Skeletal muscle cell (primary cell): ENCODE results near the gene ZNF319.

Source experiments
- DNase-seq: peaks from one replicate; pipeline ENCODE4 v3.0.0-alpha.2; 2010; ENCODE audit warnings: low read depth
- H3K4me3 ChIP-seq: 2 replicates; pipeline ENCODE4 v1.5.1; 2011; ENCODE audit warnings: low read depth, mild to moderate bottlenecking, control low read depth, low read length, moderate library complexity

ZNF319 gene

GRCh38 chr16:57962046-57962445, 38.4 kb downstream of the ZNF319 start:
- no peak for DNase-seq
- no peak overlapping the region for H3K4me3 ChIP-seq

- DNase-seq, result no peak
- no peak overlapping the region for H3K4me3 ChIP-seq
These were observed 38.9 kb downstream of the ZNF319 start for GRCh38 chr16:57961538-57961937.

GRCh38 chr16:57960826-57961472, 39.5 kb downstream of the ZNF319 start:
- H3K4me3 ChIP-seq, result no peak overlapping the region
- no peak for DNase-seq

GRCh38 chr16:57960310-57960709, 40.2 kb downstream of the ZNF319 start:
- no peak overlapping the region for H3K4me3 ChIP-seq
- DNase-seq, result no peak

GRCh38 chr16:57959804-57960203, 40.7 kb downstream of the ZNF319 start:
- DNase-seq, result no peak
- no peak overlapping the region for H3K4me3 ChIP-seq

GRCh38 chr16:57959121-57959520, 41.4 kb downstream of the ZNF319 start:
- H3K4me3 ChIP-seq, result no peak overlapping the region
- no peak for DNase-seq

GRCh38 chr16:57958544-57958943, 41.9 kb downstream of the ZNF319 start:
- no peak for DNase-seq
- no peak overlapping the region for H3K4me3 ChIP-seq

- no peak overlapping the region for H3K4me3 ChIP-seq
- DNase-seq, result no peak
These were observed 42.6 kb downstream of the ZNF319 start for GRCh38 chr16:57957673-57958392.

- DNase-seq, result no peak
- no peak overlapping the region for H3K4me3 ChIP-seq
These were observed 43.4 kb downstream of the ZNF319 start for GRCh38 chr16:57956924-57957672.

- H3K4me3 ChIP-seq, result no peak overlapping the region
These were observed 44.1 kb downstream of the ZNF319 start for GRCh38 chr16:57956270-57956808.

GRCh38 chr16:57955572-57956188, 44.8 kb downstream of the ZNF319 start:
- no peak overlapping the region for H3K4me3 ChIP-seq
- DNase-seq, result no peak

More at GRCh38 chr16:57956270-57956808, 44.1 kb downstream of the ZNF319 start:
- no peak for DNase-seq

- DNase-seq, result no peak
- no peak overlapping the region for H3K4me3 ChIP-seq
These were observed 46.6 kb downstream of the ZNF319 start for GRCh38 chr16:57953857-57954256.

GRCh38 chr16:57952909-57953308, 47.6 kb downstream of the ZNF319 start:
- H3K4me3 ChIP-seq, result no peak overlapping the region
- no peak for DNase-seq

GRCh38 chr16:57951204-57951960, 49.1 kb downstream of the ZNF319 start:
- no peak for DNase-seq
- no peak overlapping the region for H3K4me3 ChIP-seq

- DNase-seq, result no peak
These were observed 50.1 kb downstream of the ZNF319 start for GRCh38 chr16:57950382-57950781.

GRCh38 chr16:57949595-57950238, 50.8 kb downstream of the ZNF319 start:
- H3K4me3 ChIP-seq, result no peak overlapping the region
- DNase-seq, result no peak

More at GRCh38 chr16:57950382-57950781, 50.1 kb downstream of the ZNF319 start:
- H3K4me3 ChIP-seq, result no peak overlapping the region

- no peak overlapping the region for H3K4me3 ChIP-seq
- DNase-seq, result no peak
These were observed 51.5 kb downstream of the ZNF319 start for GRCh38 chr16:57949013-57949412.

- no peak overlapping the region for H3K4me3 ChIP-seq
- no peak for DNase-seq
These were observed 52.4 kb downstream of the ZNF319 start for GRCh38 chr16:57948027-57948426.

GRCh38 chr16:57947261-57947660, 53.2 kb downstream of the ZNF319 start:
- no peak for DNase-seq
- no peak overlapping the region for H3K4me3 ChIP-seq
